HG02970 (cell line): ENCODE results near the gene LAMB4.
"Not testable (repeated sequence)": the region's sequence is repeated elsewhere in the genome, so short reads cannot be mapped to it uniquely, and the experiment has no call there.

Source experiments
- ATAC-seq: cut with Tn5 transposase; IDR thresholded peaks from one replicate; pipeline ENCODE4 v1.9.1; 2021; ENCODE audit warnings: mild to moderate bottlenecking, moderate library complexity, moderate number of reproducible peaks; ENCODE audit not compliant: unreplicated experiment, low FRiP score

LAMB4 gene

GRCh38 chr7:108054537-108054936 is 75.6 kb downstream of the LAMB4 start:
- no peak for ATAC-seq

- ATAC-seq, result no peak
These were observed 76.9 kb downstream of the LAMB4 start for GRCh38 chr7:108053250-108053649.

- no peak for ATAC-seq
These were observed 78.7 kb downstream of the LAMB4 start for GRCh38 chr7:108051454-108051853.

GRCh38 chr7:108049962-108050361 is 80.2 kb downstream of the LAMB4 start:
- ATAC-seq, result no peak

GRCh38 chr7:108048422-108048821 is 81.7 kb downstream of the LAMB4 start:
- no peak for ATAC-seq

- ATAC-seq, result no peak
These were observed 83.1 kb downstream of the LAMB4 start for GRCh38 chr7:108046952-108047506.

- no peak for ATAC-seq
These were observed 84.5 kb downstream of the LAMB4 start for GRCh38 chr7:108045669-108046068.

- ATAC-seq, result no peak
These were observed 85.0 kb downstream of the LAMB4 start for GRCh38 chr7:108045154-108045553.

GRCh38 chr7:108044345-108044744 is 85.8 kb downstream of the LAMB4 start:
- no peak for ATAC-seq

GRCh38 chr7:108038986-108039385 is 91.2 kb downstream of the LAMB4 start:
- no peak for ATAC-seq

GRCh38 chr7:108037741-108038140 is 92.4 kb downstream of the LAMB4 start:
- no peak for ATAC-seq

GRCh38 chr7:108037140-108037539 is 93.0 kb downstream of the LAMB4 start:
- no peak for ATAC-seq

- ATAC-seq, result no peak
These were observed 95.6 kb downstream of the LAMB4 start for GRCh38 chr7:108034586-108034985.

GRCh38 chr7:108033776-108034497 is 96.2 kb downstream of the LAMB4 start:
- ATAC-seq, result no peak

GRCh38 chr7:108033309-108033708 is 96.9 kb downstream of the LAMB4 start:
- ATAC-seq, result not testable (repeated sequence)

- no peak for ATAC-seq
These were observed 99.6 kb downstream of the LAMB4 start for GRCh38 chr7:108030516-108030915.

GRCh38 chr7:108029034-108029433 is 101.1 kb downstream of the LAMB4 start:
- ATAC-seq, result no peak

- ATAC-seq, result no peak
These were observed 102.0 kb downstream of the LAMB4 start for GRCh38 chr7:108028111-108028510.

GRCh38 chr7:108027239-108027638 is 102.9 kb downstream of the LAMB4 start:
- ATAC-seq, result no peak

GRCh38 chr7:108026647-108027046 is 103.5 kb downstream of the LAMB4 start:
- ATAC-seq, result no peak

- no peak for ATAC-seq
These were observed 104.0 kb downstream of the LAMB4 start for GRCh38 chr7:108026116-108026515.

- no peak for ATAC-seq
These were observed 105.6 kb downstream of the LAMB4 start for GRCh38 chr7:108024538-108024937.
